HL-60 (cell line): ENCODE results near the gene RGS7.

Experiments
- DNase-seq, 2 experiments: peaks; one replicate each; pipeline ENCODE4 v3.0.0-alpha.2; 2010 to 2020; ENCODE audit warnings: low read depth in 1 of 2, low spot score in 1 of 2
- H3K27ac ChIP-seq: fragments of 250-450 bp; sonication (Bioruptor Pico); replicated peaks from 2 replicates; pipeline ENCODE4 v1.5.1; 2020; ENCODE audit warnings: mild to moderate bottlenecking, moderate library complexity
- H3K27me3 ChIP-seq: fragments of 250-450 bp; sonication (Bioruptor Pico); 2 replicates; pipeline ENCODE4 v1.5.1; 2021; ENCODE audit warnings: mild to moderate bottlenecking, moderate library complexity; ENCODE audit not compliant: insufficient read depth, poor library complexity, severe bottlenecking
- H3K4me3 ChIP-seq: replicated peaks from 2 replicates; pipeline ENCODE4 v1.5.1; 2011; ENCODE audit warnings: mild to moderate bottlenecking, control low read depth, low read length; ENCODE audit not compliant: insufficient read depth
- CTCF ChIP-seq: IDR thresholded peaks from one replicate; pipeline ENCODE4 v1.5.1; 2011; ENCODE audit warnings: low read length, control low read depth, inconsistent platforms; ENCODE audit not compliant: insufficient read depth
- GABPA ChIP-seq: IDR thresholded peaks from 2 replicates; pipeline ENCODE4 v1.6.1; 2012; ENCODE audit warnings: low read depth
- POLR2AphosphoS5 ChIP-seq: IDR thresholded peaks from 2 replicates; pipeline ENCODE4 v1.6.1; 2012; ENCODE audit warnings: low read depth
- REST ChIP-seq: IDR thresholded peaks from 2 replicates; pipeline ENCODE4 v1.6.1; 2012; ENCODE audit warnings: low read depth; ENCODE audit not compliant: insufficient replicate concordance
- SPI1 ChIP-seq: IDR thresholded peaks from 2 replicates; pipeline ENCODE4 v1.6.1; 2012; ENCODE audit warnings: low read depth, mild to moderate bottlenecking, borderline replicate concordance

Gene RGS7

GRCh38 chr1:240747907-240748306 is 609.1 kb downstream of the RGS7 start:
- Histone ChIP-seq H3K27me3 (no peaks in the 10 kb centered on the region), H3K27ac (no peak overlapping the region), H3K4me3 (no peak overlapping the region)
- no peak for TF ChIP-seq SPI1
- DNase-seq: no peak

- H3K27me3 ChIP-seq: no peaks in the 10 kb centered on the region
- no peak overlapping the region for H3K27ac ChIP-seq
- no peak overlapping the region for H3K4me3 ChIP-seq
- TF ChIP-seq SPI1: no peak
- no peak for TF ChIP-seq CTCF
- no peak for TF ChIP-seq POLR2AphosphoS5
- no peak for TF ChIP-seq REST
- TF ChIP-seq GABPA: no peak
- no peak for DNase-seq
These were observed 613.3 kb downstream of the RGS7 start for GRCh38 chr1:240743705-240744104.

GRCh38 chr1:240739754-240740153 is 617.3 kb downstream of the RGS7 start:
- no peak for TF ChIP-seq REST
- TF ChIP-seq SPI1: no peak
- no peak for TF ChIP-seq CTCF
- no peak for TF ChIP-seq GABPA
- no peak for TF ChIP-seq POLR2AphosphoS5
- Histone ChIP-seq H3K27ac (no peak overlapping the region), H3K27me3 (no peaks in the 10 kb centered on the region), H3K4me3 (no peak overlapping the region)
- DNase-seq: no peak

- no peak for DNase-seq
- Histone ChIP-seq H3K27ac (no peak overlapping the region), H3K4me3 (no peak overlapping the region), H3K27me3 (no peaks in the 10 kb centered on the region)
- TF ChIP-seq CTCF: no peak
- no peak for TF ChIP-seq SPI1
- TF ChIP-seq GABPA: no peak
- TF ChIP-seq REST: no peak
- no peak for TF ChIP-seq POLR2AphosphoS5
These were observed 617.9 kb downstream of the RGS7 start for GRCh38 chr1:240739139-240739538.
